DOHH2 (cell line): ENCODE data around the gene ACSM4.

ENCODE experiments used
- CTCF ChIP-seq: fragments of 200-600 bp; sonication (generic); IDR thresholded peaks from one replicate; pipeline ENCODE4 v1.5.1; 2014; ENCODE audit warnings: antibody characterized with exemption, mild to moderate bottlenecking, low read depth, low read length; ENCODE audit not compliant: poor library complexity, severe bottlenecking
- EZH2phosphoT487 ChIP-seq: fragments of 200-600 bp; sonication (generic); IDR thresholded peaks from 2 replicates; pipeline ENCODE4 v1.6.1; 2017; ENCODE audit warnings: borderline replicate concordance, mild to moderate bottlenecking, antibody characterized with exemption, low read length, moderate library complexity, mixed read lengths

- TF ChIP-seq CTCF, result no peak
- no peak for TF ChIP-seq EZH2phosphoT487
Measured at GRCh38 chr12:7339675-7340074, 35.8 kb downstream of the ACSM4 start.
